Testis (tissue), 3 donors: Measurements from ENCODE around the gene UCN. TPM values are rescaled to one million over a fixed set of nuclear protein-coding genes. Genes with fewer than 3 reads are reported as not detected.
"Not testable (repeated sequence)": the region's sequence is repeated elsewhere in the genome, so short reads cannot be mapped to it uniquely, and the experiment has no call there.

Source experiments
- DNase-seq: peaks from one replicate; pipeline ENCODE4 v3.0.0-alpha.2; 2019
- H3K27ac ChIP-seq, 2 donors: fragments of 200-600 bp; sonication (generic); one replicate each; pipeline ENCODE4 v1.5.1; 2019
- H3K27me3 ChIP-seq: fragments of 200-600 bp; sonication (generic); one replicate; pipeline ENCODE4 v1.5.1; 2019
- H3K36me3 ChIP-seq: fragments of 200-600 bp; sonication (generic); one replicate; pipeline ENCODE4 v1.5.1; 2017; ENCODE audit warnings: low read depth; ENCODE audit errors: missing control alignments
- H3K4me1 ChIP-seq: fragments of 200-600 bp; sonication (generic); one replicate; pipeline ENCODE4 v1.5.1; 2019
- H3K4me3 ChIP-seq, 2 donors: fragments of 200-600 bp; sonication (generic); one replicate each; pipeline ENCODE4 v1.5.1; 2017 to 2019
- H3K9me3 ChIP-seq: fragments of 200-600 bp; sonication (generic); one replicate; pipeline ENCODE4 v1.5.1; 2017
- POLR2A ChIP-seq: fragments of 450-650 bp; IDR thresholded peaks from one replicate; pipeline ENCODE4 v1.6.1; 2017; ENCODE audit warnings: antibody characterized with exemption, mild to moderate bottlenecking, moderate library complexity
- WGBS, 2 donors: methylation state at CpG; one replicate each; pipeline ENCODE4 v1.1.5; 2018; 5-methylcytosine and 5-hydroxymethylcytosine counted together
- intact Hi-C: fragments of 100-400 bp; cut with DNase I; formaldehyde crosslinking; loops from one replicate; pipeline ENCODE4 v1.15.1; 2023; ENCODE audit warnings: low total_unique reads
- polyA plus RNA-seq: library from polyadenylated mRNA; stranded (reverse); fragments of 350-450 nt; fragmentation: Illumina TruSeq; extraction: RNeasy Lipid Tissue Mini Kit (QIAGEN cat#74804); gene quantifications from one replicate; pipeline ENCODE4 v1.2.3, GENCODE V29; 2014; ENCODE audit warnings: low read depth, low replicate concordance; ENCODE audit not compliant: insufficient read depth
- total RNA-seq, 2 donors: library from RNA; depleted of rRNA; stranded (reverse); fragments of >200 nt; gene quantifications; one replicate each; pipeline ENCODE4 v1.2.3, GENCODE V29; 2016
- TF ChIP-seq, protein P1 (sequence below), 3 experiments: fragments of 450-650 bp in 2 of 3; fragments of 200-600 bp in 1 of 3; sonication (generic) in 1 of 3; IDR thresholded peaks; one replicate each; pipeline ENCODE4 v1.5.1; 2016 to 2019; ENCODE audit warnings: antibody characterized with exemption in 3 of 3, mild to moderate bottlenecking in 2 of 3, moderate library complexity in 1 of 3

The UCN gene
- total and polyA plus RNA-seq, 3 donors from 2014 or later: 0.75 to 18.8 (median 16.2) TPM

DNA sequence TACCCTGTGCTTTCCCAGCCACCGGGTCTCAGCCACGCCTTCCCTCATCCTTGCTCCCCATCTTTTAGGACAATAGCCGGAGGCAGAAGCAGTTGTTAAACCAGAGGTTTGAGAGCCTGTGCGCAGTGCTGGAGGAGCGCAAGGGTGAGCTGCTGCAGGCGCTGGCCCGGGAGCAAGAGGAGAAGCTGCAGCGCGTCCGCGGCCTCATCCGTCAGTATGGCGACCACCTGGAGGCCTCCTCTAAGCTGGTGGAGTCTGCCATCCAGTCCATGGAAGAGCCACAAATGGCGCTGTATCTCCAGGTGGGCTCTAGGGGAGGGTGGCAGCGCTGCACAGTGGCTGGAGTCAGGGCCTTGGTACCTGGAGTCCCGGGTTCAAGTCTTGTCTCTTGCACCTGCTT lies 2.7 kb downstream of the UCN start:
- TF ChIP-seq, protein P1, sequence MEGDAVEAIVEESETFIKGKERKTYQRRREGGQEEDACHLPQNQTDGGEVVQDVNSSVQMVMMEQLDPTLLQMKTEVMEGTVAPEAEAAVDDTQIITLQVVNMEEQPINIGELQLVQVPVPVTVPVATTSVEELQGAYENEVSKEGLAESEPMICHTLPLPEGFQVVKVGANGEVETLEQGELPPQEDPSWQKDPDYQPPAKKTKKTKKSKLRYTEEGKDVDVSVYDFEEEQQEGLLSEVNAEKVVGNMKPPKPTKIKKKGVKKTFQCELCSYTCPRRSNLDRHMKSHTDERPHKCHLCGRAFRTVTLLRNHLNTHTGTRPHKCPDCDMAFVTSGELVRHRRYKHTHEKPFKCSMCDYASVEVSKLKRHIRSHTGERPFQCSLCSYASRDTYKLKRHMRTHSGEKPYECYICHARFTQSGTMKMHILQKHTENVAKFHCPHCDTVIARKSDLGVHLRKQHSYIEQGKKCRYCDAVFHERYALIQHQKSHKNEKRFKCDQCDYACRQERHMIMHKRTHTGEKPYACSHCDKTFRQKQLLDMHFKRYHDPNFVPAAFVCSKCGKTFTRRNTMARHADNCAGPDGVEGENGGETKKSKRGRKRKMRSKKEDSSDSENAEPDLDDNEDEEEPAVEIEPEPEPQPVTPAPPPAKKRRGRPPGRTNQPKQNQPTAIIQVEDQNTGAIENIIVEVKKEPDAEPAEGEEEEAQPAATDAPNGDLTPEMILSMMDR (IDR thresholded peaks at IDR 0.05): no peak
- TF ChIP-seq POLR2A: no peak
- no peaks in the 10 kb centered on the region for H3K9me3 ChIP-seq
- no peaks in the 10 kb centered on the region for H3K27me3 ChIP-seq
- no peaks in the 10 kb centered on the region for H3K4me1 ChIP-seq
- H3K36me3 ChIP-seq: peaks cover 3% of the 10 kb centered on the region
- H3K4me3 ChIP-seq: no peak overlapping the region
- H3K27ac ChIP-seq: no peak overlapping the region
- 90 to 94% methylated on average over 14 to 16 of the region's 16 CpGs for WGBS, 2 donors
- intact Hi-C loops: loop anchor here (10.0 kb wide), 1 partner anchor 211 kb away; no protein-coding TSS in a partner anchor
- no peak for DNase-seq

DNA sequence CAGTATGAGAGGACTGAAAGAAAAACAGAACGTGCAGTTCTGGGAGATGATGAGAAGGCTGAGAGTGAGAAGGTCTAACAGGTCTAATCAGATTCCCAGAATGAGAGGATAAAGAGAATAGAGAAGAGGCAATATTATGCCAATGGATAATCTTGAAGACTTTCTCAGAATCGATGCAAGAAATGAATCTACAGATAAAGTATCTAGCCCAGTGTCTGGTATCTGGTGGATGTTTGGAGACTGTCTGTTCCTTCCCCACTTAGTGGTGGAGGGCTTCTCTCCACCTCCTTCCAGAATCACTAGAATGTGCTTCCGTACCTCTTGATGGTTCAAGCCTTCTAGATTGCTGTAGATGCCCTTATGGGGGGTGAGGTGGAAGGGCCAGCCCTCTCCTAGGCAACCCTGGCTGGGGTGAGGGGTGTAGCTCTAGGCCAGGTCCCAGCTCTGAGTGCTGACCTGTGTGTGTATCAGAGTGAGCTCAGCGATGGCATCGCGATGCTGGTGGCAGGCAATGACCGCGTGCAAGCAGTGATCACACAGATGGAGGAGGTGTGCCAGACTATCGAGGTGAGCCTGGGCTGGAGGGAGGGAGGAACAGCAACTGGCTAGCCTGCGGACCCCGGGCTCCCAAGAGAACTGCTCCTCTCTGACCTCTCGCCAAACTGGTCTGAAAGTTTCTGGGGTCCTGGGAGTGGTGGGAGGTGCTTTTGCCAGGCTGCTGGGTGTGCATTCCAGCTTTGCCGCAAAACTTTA lies 3.6 kb downstream of the UCN start:
- TF ChIP-seq POLR2A: no peak
- TF ChIP-seq, protein P1 (IDR thresholded peaks at IDR 0.05): no peak
- WGBS, 2 donors: 88 to 89% methylated on average over 11 to 13 of the region's 13 CpGs
- DNase-seq: no peak
- Histone ChIP-seq H3K9me3 (no peaks in the 10 kb centered on the region), H3K4me3 (no peak overlapping the region), H3K4me1 (no peaks in the 10 kb centered on the region), H3K27ac (no peak overlapping the region), H3K27me3 (no peaks in the 10 kb centered on the region), H3K36me3 (no peaks in the 10 kb centered on the region)
- intact Hi-C loops: loop anchor here (10.0 kb wide), 1 partner anchor 210 kb away; no protein-coding TSS in a partner anchor

DNA sequence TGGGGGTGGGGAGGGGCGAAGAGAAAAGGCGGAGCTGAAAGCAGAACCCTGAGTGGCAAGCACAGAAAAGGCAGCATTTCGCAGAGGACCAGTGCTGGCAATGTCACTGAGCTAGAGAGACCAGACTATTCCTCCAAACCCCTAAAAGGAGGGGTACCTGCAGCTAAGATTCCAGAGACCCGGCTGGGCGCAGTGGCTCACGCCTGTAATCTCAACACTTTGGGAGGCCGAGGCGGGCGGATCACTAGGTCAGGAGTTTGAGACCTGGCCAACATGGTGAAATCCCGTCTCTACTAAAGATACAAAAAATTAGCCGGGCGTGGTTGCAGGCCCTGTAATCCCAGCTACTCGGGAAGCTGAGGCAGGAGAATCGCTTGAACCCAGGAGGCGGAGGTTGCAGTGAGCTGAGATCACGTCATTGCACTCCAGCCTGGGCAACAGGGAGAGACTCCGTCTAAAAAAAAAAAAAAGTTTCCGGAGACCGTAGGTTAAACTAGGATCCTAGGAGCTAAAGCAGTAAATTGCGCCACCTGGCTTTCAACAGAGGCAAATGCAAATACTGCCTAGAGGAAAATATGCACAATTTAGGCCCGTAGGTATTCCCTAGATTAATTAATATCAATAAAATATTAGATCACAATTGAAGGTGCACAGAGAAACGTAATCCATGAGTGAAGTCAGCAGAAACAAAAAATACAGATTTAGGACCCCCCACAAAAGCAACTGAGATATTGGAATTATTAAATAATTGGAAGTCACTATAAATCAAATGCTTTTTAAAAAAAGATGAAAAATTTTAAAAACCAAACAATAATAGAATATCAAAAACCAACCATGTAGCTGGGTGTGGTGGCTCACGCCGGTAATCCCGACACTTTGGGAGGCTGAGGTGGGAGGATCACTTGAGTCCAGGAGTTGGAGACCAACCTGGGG lies 4.9 kb downstream of the UCN start:
- H3K27ac ChIP-seq: no peak overlapping the region
- no peaks in the 10 kb centered on the region for H3K36me3 ChIP-seq
- peak; percentile 69 for DNase-seq
- no peaks in the 10 kb centered on the region for H3K9me3 ChIP-seq
- TF ChIP-seq, protein P1 (IDR thresholded peaks at IDR 0.05): peak; percentile 89 to 95 (median 90)
- TF ChIP-seq POLR2A: no peak
- no peak overlapping the region for H3K4me3 ChIP-seq
- H3K4me1 ChIP-seq: no peaks in the 10 kb centered on the region
- no peaks in the 10 kb centered on the region for H3K27me3 ChIP-seq
- 19 to 34% methylated on average over 23 to 25 of the region's 25 CpGs for WGBS, 2 donors
- intact Hi-C loops: loop anchor here (10.0 kb wide), 1 partner anchor 209 kb away; no protein-coding TSS in a partner anchor

DNA sequence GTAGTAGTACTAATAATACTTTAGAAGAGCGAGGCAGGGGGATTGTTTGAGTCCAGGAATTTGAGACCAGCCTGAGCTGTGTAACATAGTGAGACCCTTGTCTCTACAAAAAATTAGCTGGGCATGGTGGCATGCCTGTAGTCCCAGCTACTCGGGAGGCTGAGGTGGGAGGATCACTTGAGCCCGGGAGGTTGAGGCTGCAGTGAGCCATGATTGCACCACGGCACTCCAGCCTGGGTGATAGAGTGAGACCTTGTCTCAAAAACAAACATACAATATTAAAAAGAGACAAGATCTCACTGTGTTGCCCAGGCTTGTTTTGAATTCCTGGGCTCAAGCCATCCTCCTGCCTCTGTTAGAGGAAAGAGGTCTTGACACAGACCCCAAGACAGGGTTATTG lies 7.6 kb downstream of the UCN start:
- H3K4me1 ChIP-seq, H3K4me3 ChIP-seq, H3K27me3 ChIP-seq, H3K36me3 ChIP-seq, H3K9me3 ChIP-seq, H3K27ac ChIP-seq, DNase-seq: not testable (repeated sequence)
- 89 to 94% methylated on average over 4 of the region's 4 CpGs for WGBS, 2 donors
- intact Hi-C loops: loop anchor here (10.0 kb wide), 1 partner anchor 206 kb away; no protein-coding TSS in a partner anchor
